SHP77 (cell line): ENCODE data around the gene BRD3.

Source experiments
- DNase-seq, 2 experiments: peaks; one replicate each; lab custom pipeline; 2025; lab: John Stamatoyannopoulos, UW

The BRD3 gene

GRCh38 chr9:134054891-134055811 is 12.7 kb downstream of the BRD3 start:
- no peak for DNase-seq

- DNase-seq = no peak
These were observed 13.7 kb downstream of the BRD3 start for GRCh38 chr9:134053941-134054761.

GRCh38 chr9:134053401-134053871 is 14.4 kb downstream of the BRD3 start:
- DNase-seq = no peak

GRCh38 chr9:134052941-134053340 is 14.9 kb downstream of the BRD3 start:
- DNase-seq = no peak

GRCh38 chr9:134052491-134052890 is 15.3 kb downstream of the BRD3 start:
- no peak for DNase-seq

GRCh38 chr9:134051319-134051718 is 16.5 kb downstream of the BRD3 start:
- no peak for DNase-seq

- no peak for DNase-seq
These were observed 17.1 kb downstream of the BRD3 start for GRCh38 chr9:134050726-134051125.

GRCh38 chr9:134049772-134050588 is 17.8 kb downstream of the BRD3 start:
- no peak for DNase-seq

- DNase-seq = no peak
These were observed 18.6 kb downstream of the BRD3 start for GRCh38 chr9:134049236-134049635.

DNA sequence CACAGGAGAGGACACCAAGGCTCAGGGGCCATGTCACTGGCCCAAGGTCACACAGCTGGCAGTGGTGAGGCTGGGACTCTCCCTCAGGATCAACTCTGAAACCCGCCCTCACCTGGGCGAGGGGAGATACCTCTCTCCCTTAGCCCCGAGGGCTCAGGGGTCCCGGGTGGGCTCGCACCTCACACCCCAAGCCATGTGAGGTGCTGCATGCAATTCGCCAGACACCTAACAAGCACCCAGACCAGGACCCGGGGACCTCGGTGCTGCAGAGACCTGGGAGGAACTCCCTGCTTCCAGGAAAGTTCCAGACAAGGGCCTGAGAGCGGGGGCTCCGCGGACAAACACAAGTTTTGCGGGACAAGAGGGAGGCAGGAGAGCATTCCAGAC is 19.3 kb downstream of the BRD3 start:
- DNase-seq = no peak

- DNase-seq = no peak
These were observed 19.8 kb downstream of the BRD3 start for GRCh38 chr9:134047868-134048581.

DNA sequence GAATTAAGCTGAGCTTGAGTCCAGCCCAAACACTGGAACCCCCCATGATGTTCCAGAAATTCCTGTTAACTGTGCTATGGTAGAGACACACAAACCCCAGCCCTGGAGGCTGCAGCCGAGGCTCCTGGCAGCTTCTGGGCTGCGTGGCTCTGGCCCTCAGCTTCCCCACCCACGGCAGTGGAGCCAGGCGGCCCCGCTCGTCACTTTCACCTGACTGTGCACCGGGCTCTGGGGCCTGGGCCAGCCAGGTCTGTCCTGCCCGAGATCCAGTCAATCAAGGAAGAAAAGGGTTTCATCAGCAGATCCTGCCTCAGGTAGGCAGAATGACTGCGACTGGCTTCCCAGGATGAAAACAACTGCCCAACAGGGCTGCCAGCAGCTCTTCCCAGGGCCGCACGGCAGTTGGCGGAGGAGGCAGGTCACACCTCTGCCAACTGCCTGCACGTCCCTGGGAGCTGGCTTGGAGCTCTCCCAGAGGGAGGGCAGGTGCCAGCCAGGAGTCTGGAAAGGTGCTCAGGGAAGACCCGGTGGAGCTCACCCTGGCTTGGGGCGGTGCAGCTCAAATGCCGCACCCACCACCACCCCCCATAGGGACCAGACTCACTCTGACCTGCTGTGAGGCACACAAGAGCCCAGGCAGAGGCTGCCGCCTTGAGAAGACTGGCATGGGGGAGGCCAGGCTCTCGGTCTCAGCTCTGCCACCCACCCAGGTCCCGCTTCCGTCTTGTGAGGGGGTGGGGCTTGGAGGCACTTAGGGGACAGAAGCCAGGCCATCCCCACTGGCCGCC is 20.7 kb downstream of the BRD3 start:
- no peak for DNase-seq

DNA sequence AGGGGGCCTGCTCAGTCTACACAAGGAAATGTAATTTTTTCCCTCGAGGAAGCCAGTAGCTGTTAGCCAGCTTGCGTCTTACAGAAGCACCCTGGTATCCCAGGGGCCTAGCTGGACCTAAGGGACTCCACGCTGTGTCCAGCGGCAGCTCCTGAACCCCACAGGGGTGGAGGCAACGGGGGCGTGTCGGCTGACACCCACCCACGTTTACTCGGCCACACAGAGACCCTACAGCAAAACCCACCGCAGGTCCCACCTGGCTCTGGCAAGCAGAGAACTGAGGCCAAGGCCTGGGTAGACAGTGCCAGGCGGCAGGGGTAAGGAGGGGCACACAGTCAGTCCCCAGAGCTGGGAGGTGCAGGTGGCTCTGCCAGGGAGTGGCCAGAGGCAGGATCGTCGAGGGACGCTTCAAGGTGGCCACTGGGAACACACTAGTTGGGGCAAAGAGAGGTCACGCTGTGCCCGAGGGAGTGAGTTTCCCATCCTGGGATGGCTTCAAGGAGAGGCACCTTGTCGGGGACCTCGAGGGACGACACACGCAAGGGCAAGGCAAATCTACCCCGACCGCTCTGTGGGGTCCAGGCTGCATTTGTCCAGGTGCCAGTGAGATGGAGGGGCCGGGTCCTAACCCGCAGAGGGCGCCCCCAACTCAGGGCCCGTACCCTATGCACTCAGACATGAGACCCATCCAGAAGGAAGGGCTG is 21.8 kb downstream of the BRD3 start:
- no peak for DNase-seq

DNA sequence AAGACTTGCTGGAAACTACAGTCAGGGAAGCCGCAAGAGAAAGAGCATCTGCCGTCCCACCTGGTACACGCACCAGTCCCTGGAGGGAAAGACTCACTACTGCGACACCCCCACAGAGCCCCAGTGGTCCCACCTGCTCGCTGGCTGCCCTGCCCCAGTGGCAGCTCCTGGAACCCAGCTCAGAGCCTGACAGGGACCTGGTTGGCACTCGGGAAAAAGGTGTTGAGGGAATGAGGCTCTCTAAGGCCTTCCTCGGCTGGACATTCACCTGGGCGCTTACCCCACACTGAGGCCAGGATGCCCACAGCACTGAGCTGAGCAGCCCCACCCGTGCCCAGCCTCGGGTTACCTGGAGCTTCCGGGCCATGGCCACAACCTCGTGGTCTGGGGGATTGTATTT is 22.9 kb downstream of the BRD3 start:
- DNase-seq = no peak

- no peak for DNase-seq
These were observed 24.3 kb downstream of the BRD3 start for GRCh38 chr9:134043531-134043988.

DNA sequence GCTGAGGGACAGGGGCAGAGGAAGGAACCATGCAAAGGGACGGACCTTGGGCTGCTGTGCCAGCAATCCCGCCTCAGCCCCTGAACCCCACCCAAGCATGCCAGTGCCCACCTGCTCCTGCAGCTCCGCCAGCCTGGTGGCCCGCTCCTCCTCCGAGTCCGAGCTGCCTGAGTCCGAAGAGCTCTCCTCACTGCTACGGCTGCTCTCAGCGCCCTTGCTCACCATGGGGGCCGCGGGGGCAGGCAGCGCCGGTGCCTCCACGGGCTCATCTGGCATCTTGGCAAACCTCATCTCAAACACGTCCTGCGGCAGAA is 26.2 kb downstream of the BRD3 start:
- DNase-seq = no peak

GRCh38 chr9:134040781-134041648 is 26.8 kb downstream of the BRD3 start:
- DNase-seq = no peak

DNA sequence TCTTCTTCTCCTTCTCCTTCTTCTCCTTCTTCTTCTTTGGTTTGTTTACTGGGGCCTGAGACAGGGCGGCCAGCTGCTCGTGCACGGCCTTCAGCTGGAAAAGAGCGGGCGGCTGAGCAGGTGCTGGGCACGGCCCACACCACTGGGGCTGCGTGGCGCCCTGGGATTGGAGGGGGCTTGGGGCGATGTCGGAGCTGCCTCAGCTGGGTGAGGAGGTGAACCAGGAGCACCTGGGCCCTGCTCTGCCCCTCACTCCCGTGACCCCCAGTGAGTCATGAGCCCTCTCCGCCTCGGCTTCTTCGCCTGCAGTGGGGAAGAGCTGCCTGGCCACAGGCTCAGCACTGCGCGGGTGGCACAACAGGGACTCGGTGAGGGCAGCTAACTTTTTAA is 27.7 kb downstream of the BRD3 start:
- no peak for DNase-seq
